NCI-H446 treated with DMSO at 0.1 percent for 48 hours (cell line): ENCODE results near the gene ERCC4.

Experiments
- DNase-seq: peaks from one replicate; lab custom pipeline; 2025; lab: John Stamatoyannopoulos, UW

Gene ERCC4

DNA sequence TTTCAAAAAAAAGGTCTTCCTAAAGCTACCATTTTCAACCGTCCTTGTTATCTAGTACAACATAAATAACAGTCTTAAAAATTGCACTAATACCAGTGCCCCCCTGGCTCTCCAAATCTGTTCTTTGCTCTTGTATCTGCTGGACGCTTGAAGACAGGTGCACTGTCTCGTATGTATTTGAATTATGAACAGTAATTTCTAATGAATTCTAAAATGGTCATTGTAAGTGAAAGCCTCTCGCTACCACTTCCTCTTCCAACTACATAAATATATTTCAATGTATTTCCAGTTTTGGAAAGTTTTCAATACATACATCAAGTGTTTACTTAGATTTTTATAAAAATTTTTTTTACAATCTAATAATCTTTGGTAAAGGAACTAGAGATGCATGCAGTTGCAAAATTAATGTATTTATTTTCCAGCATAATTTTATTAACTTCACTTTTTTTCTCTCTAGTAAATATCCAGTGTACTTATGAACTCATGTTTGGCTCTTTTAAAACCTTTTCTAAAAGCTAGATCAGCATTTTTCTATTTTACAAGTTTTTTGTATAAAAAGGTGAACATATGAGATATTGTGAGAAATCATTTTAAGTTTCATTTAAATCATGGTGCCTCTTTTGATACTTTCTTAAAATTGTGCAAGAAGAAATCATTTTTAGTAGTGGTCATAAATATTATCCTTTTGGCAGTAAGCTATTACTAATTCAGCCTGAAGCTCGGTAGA is 31.0 kb downstream of the ERCC4 start:
- DNase-seq: no peak

DNA sequence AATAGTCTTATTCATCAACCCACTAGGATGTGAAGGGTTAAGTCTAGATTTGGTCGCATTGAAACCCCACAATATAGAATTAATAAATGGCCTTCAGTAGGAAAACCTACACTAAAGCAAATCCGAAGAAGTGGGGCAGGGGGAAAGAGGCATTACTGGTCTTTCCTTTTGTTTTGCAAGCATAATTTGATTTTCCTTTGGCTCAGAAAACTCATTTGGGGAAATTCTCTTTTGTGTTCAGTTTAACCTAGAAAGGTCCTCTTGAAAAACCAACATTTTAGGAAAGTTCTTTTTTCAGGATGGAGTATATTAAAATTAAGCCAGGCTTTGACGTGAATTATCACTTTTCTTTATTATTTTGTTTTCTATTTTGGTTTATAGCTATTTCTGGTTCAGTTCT is 31.7 kb downstream of the ERCC4 start:
- DNase-seq: no peak

GRCh38 chr16:13953501-13953900 is 33.5 kb downstream of the ERCC4 start:
- no peak for DNase-seq

GRCh38 chr16:13956635-13957196 is 36.8 kb downstream of the ERCC4 start:
- DNase-seq: no peak

GRCh38 chr16:13957197-13958078 is 37.5 kb downstream of the ERCC4 start:
- DNase-seq: peak; percentile 63

- DNase-seq: no peak
These were observed 38.5 kb downstream of the ERCC4 start for GRCh38 chr16:13958474-13958873.

DNA sequence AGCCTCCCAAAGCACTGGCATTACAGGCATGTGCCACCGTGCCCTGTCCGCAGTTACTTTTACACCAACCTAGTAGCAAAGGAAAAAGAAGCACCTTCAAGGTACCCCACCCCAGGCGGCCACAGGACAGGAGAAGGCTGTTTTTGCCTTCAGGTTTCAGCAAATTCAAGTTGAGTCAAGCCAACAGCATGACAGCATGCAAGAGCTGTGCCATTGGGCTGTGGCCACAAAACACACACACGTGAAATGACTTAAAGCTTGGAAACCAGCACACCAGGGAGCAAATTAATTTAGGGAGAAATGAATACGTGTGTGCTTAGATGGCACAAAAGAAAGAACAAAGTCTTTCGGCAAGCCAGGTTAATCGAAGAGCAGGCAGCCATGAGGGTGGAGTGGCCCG is 39.7 kb downstream of the ERCC4 start:
- DNase-seq: no peak

GRCh38 chr16:13961099-13961811 is 41.3 kb downstream of the ERCC4 start:
- DNase-seq: no peak

- DNase-seq: no peak
These were observed 42.3 kb downstream of the ERCC4 start for GRCh38 chr16:13962232-13962631.

GRCh38 chr16:13968835-13969234 is 48.9 kb downstream of the ERCC4 start:
- DNase-seq: no peak

DNA sequence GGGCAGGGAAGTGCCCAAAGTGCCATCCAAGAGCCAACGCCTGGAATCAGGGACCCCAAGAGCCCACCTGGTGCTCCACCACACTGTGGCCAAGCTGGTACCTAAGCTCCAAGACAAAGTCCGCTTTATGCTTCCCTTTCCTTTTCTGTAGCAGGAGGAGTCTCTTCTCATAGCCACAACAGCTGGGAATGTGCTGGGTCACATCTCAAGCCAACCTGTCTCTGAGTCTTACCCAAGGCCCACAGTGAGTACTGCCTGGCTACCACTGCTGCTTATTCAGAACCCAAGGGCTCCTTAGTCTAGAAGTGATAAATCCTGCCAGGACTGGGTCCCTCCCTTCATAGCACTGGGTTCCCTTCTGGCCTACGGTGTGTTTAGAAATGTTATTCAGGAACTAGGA is 49.8 kb downstream of the ERCC4 start:
- no peak for DNase-seq

DNA sequence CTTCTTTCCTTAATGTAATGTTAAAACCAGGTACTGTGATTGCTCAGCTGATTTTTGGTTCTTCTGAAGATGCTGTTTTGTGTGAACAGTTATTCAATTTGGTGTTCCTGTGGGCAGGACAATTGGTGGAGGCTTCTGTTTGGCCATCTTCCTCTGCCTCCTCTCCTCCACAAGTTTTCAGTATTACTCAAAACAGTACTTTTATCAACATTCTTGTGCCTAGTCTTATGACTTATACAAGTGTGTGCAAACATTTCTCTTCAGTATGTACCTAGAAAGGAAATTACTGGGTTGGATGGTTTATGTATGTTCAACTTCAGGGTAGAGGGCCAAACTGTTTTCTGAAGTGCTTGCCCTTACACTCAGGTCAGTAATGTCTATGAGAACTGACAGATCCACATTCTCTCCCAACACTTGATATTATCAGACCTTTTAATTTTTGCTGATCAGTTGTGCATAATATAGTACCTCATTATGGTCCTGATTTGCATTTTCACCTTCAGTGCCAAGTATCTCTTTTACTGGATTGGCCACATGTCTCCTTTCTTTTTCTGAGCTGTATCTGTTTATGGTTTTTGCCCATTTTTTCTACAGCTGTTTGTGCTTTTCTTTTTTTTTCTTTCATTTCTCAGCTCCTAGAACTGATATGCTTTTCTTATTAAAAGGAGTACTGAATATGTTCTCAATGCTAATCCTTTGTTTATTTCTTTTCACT is 50.9 kb downstream of the ERCC4 start:
- no peak for DNase-seq

GRCh38 chr16:13973321-13974023 is 53.5 kb downstream of the ERCC4 start:
- DNase-seq: no peak

DNA sequence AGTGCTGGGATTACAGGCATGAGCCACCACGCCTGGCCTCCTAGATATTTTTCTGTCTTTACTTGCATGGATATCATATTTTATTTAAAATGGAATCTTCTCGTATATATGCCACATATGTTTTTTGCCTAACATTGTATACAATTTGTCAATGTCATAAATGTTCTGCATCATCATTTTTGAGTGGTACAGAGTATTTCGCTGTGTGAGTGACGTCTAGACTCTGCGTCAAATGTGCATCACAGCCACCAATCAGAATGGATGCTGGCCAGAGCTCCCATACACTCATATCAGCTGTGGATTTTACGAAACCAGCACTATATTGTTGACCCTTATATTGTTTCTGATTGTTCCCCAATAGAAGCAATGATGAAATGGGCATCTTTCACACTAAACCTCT is 57.2 kb downstream of the ERCC4 start:
- DNase-seq: no peak

DNA sequence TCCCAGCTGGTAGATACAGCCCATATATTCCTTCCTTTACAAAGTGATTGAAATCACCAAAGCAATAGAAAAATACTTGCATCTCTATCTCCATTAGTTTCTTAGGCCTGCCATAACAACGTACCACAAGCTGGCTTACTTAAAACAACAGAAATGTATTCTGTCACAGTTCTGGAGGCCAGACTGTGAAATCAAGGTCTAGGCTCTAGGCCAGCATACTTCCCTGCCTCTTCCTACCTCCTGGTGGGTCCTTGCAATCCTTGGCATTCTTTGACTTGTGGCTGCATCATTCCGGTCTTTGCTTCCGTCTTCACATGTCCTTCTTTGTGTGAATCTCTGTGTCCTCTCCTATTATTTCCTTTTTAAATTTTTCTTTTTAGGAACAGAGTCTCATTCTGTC is 62.5 kb downstream of the ERCC4 start:
- DNase-seq: peak; percentile 12

DNA sequence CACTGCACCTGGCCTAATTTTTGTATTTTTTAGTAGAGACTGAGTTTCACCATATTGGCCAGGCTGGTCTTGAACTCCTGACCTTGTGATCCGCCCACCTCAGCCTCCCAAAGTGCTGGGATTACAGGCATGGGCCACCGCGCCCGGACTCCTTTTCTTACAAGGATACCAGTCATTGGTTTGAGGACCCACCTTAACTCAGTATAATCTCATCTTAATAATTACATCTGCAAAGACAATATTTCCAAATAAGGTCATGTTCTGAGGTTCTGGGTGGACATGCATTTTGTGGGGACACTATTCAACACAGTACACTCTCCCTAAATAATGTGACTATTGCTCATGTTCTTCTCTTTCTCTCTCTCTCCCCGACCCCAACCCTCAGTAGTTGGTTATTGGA is 63.7 kb downstream of the ERCC4 start:
- DNase-seq: no peak

- no peak for DNase-seq
These were observed 64.8 kb downstream of the ERCC4 start for GRCh38 chr16:13984794-13985193.

- no peak for DNase-seq
These were observed 68.1 kb downstream of the ERCC4 start for GRCh38 chr16:13988038-13988437.

- no peak for DNase-seq
These were observed 72.4 kb downstream of the ERCC4 start for GRCh38 chr16:13992322-13992721.

DNA sequence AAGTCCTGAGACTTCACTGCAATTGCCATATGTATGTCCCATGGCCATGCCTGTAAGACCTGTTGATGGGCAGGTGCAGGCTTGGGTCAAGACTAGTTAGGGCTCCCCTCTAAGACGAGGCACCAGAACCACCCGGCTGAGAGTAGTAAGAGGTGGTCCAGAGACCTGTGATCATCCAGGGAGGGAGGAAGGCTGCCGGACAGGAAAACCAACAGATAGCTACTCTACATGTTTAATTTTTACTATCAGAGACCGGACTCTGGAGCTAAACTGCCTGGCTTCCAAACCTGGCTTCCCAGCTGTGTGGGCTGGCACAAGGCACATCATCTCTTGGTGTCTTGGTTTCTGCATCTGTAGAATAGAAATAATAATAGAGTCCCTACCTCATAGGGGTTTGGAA is 73.0 kb downstream of the ERCC4 start:
- DNase-seq: no peak
